ENCODE results near the gene MAPKBP1.
A peak's percentile ranks its signal among the peaks of the same experiment; 100 is the strongest.

Gene MAPKBP1

GRCh38 chr15:41809526-41810220 is 35.4 kb downstream of the MAPKBP1 start:
- DNase-seq (ENCODE audit: low read depth): no peak

GRCh38 chr15:41810651-41811431 is 36.6 kb downstream of the MAPKBP1 start:
- DNase-seq (ENCODE audit: low read depth): no peak

DNA sequence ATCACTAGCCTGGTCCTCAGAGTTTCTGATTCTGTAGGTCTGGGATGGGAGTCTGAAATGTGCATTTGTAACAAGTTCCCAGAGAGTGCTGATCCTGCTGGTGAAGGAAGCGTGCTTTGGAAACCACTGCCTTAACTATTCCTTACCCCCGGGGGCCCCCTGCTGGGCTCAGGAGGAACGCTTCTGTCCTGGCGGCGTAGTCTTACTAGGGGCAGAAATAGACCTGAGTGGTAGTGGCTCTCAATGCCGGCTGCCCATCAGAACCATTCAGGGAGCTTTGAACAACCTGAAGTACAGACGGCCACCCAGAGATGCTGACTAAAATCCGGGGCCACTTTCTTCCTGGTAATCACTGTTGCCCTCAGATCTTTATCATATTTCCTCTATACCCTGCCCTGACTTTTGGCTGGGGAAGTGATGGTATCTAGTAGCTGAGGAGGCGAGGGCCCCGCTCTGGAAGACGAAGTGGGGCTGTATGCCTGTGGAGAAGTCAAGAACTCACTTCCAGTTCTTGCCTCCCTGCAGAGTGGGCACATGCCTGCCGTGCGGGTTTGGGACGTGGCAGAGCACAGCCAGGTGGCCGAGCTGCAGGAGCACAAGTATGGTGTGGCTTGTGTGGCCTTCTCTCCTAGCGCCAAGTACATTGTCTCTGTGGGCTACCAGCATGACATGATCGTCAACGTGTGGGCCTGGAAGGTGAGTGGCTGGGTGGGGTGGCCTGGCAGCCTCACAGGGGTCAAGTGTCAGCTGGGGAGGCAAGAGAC is 37.3 kb downstream of the MAPKBP1 start:
- DNase-seq (ENCODE audit: low read depth): peak; percentile 53

DNA sequence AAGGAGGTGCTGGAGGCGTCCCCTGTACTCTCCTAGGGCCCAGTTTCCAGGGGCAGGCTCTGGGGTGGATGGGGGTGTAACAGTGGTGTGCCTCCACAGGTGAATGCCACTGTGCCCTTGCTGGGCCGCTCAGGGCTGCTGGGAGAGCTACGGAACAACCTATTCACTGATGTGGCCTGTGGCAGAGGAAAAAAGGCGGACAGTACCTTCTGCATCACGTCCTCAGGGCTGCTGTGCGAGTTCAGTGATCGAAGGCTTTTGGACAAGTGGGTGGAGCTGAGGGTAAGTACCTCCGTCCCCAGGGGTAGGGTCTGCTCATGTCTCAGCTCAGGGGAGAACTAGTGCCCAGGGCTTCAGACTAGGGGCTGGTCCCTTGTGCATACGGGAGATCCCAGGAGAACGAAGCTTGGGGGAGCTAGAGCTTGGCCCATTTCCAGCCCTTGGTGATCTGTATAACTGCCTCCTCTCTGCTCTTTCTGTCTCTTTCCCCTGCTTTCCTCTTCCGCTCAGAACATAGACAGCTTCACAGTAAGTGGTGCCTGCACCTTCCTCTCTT is 38.6 kb downstream of the MAPKBP1 start:
- no peak for DNase-seq (ENCODE audit: low read depth)

DNA sequence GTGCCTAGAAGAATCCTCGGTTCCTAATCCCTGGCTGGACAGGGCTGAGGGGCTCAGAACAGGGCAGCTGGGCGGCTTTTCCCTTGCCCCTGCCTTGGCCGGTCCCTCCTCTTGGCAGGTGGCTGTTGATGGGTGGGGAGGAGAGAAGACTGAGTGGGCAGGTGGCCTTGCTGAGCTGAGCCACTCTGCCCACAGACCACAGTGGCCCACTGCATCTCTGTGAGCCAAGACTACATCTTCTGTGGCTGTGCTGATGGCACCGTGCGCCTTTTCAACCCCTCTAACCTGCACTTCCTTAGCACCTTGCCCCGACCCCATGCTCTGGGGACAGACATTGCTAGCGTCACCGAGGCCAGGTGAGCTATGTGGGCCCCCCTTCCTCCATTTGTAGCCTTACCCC is 39.1 kb downstream of the MAPKBP1 start:
- DNase-seq (ENCODE audit: low read depth): no peak

DNA sequence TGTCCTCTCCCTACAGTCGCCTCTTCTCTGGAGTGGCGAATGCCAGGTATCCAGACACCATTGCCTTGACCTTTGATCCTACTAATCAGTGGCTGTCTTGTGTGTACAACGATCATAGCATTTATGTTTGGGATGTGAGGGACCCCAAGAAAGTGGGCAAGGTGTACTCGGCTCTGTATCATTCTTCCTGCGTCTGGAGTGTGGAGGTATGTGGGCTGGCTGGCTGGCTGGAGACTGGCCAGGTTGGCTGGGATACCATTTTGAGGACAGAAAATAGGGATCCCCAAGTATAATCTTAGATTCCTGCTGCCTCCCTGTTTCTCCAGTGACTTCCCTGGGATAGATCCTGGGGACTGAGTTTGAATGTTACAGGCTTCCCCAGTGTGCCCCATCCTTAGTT is 40.2 kb downstream of the MAPKBP1 start:
- no peak for DNase-seq (ENCODE audit: low read depth)

DNA sequence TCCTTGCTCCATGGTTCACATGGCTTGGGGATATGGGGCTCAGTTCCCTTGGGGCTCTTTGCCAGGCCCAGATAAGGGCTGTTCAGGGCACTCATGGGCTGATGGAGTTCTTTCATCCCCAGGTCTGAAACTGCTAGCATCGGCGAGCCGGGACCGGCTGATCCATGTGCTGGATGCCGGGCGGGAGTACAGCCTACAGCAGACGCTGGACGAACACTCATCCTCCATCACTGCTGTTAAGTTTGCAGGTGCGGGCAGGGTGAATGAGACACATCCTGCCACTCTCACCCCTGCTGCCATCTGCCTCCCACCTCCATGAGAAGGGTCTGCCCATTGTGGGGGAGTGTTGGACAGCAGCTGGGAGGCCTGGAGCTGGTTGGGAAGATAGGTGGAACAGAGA is 42.5 kb downstream of the MAPKBP1 start:
- no peak for DNase-seq (ENCODE audit: low read depth)

- DNase-seq (ENCODE audit: low read depth): no peak
These were observed 43.0 kb downstream of the MAPKBP1 start for GRCh38 chr15:41817327-41817726.

DNA sequence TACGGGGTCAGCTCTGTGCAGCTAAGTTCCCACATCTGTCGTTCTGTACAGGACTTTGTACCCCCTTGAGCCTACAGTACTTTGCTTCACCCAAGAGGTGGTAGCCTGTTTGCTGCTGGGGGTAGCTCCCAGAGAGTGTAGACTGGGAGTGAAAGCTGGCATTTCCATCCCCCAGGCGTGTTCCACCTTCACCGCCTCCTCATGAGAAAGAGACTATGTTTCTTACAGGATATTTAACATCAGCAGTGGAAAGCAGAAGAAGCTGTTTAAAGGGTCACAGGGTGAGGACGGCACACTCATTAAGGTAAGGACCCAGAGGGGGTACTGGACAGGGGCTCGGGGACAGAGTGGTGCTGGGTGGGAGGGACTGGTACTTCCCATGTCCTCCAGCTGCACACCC is 43.5 kb downstream of the MAPKBP1 start:
- DNase-seq (ENCODE audit: low read depth): no peak

GRCh38 chr15:41819455-41820050 is 45.3 kb downstream of the MAPKBP1 start:
- no peak for DNase-seq (ENCODE audit: low read depth)

- DNase-seq (ENCODE audit: low read depth): no peak
These were observed 46.6 kb downstream of the MAPKBP1 start for GRCh38 chr15:41820791-41821423.

DNA sequence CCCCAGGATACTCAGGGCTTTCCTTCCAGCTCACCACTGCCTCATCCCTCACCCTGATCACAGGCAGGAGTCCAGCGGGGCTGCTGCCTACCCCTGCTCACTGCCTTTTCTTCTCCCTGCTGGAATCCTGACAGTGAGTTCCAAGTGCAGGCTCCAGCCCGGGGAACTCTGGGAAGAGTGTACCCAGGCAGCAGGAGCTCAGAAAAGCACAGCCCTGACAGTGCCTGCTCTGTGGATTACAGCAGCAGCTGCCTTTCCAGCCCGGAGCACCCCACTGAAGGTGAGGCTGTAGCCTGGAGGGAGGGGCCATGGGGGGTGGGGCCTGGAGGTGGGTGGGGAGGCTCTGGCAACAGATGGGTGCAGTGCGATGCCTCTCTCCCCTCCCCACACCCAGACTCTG is 47.5 kb downstream of the MAPKBP1 start:
- no peak for DNase-seq (ENCODE audit: low read depth)

GRCh38 chr15:41822471-41822870 is 48.2 kb downstream of the MAPKBP1 start:
- no peak for DNase-seq (ENCODE audit: low read depth)

GRCh38 chr15:41822957-41823356 is 48.7 kb downstream of the MAPKBP1 start:
- no peak for DNase-seq (ENCODE audit: low read depth)

DNA sequence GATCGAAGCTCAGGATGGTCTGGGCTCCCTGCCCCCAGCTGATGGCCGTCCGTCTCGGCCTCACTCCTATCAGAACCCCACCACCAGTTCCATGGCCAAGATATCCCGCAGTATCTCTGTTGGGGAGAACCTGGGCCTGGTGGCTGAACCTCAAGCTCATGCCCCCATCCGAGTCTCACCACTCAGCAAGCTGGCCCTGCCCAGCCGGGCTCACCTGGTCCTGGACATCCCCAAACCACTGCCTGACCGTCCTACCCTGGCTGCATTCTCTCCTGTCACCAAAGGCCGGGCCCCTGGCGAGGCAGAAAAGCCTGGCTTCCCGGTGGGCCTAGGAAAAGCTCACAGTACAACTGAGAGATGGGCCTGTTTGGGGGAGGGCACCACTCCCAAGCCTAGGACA is 49.2 kb downstream of the MAPKBP1 start:
- DNase-seq (ENCODE audit: low read depth): no peak

GRCh38 chr15:41824062-41824745 is 49.9 kb downstream of the MAPKBP1 start:
- no peak for DNase-seq (ENCODE audit: low read depth)

- no peak for DNase-seq (ENCODE audit: low read depth)
These were observed 50.9 kb downstream of the MAPKBP1 start for GRCh38 chr15:41825145-41825544.

GRCh38 chr15:41825572-41826535 is 51.6 kb downstream of the MAPKBP1 start:
- DNase-seq (ENCODE audit: low read depth): no peak

- DNase-seq (ENCODE audit: low read depth): no peak
These were observed 53.1 kb downstream of the MAPKBP1 start for GRCh38 chr15:41827290-41827879.
